Chondrocyte (in vitro differentiated cells): Measurements from ENCODE around the gene AUTS2. TPM values are rescaled to one million over a fixed set of nuclear protein-coding genes. Genes with fewer than 3 reads are reported as not detected.

Experiments
- DNase-seq: peaks from one replicate; pipeline ENCODE4 v3.0.0; 2021; ENCODE audit warnings: mixed read lengths, low spot score
- H3K27ac Mint-ChIP-seq: one replicate; pipeline ENCODE4 v1.8.0; 2021; ENCODE audit warnings: mild to moderate bottlenecking, moderate library complexity, mixed read lengths; ENCODE audit not compliant: unreplicated experiment
- H3K27me3 Mint-ChIP-seq: 2 replicates; pipeline ENCODE4 v1.8.0; 2021; ENCODE audit warnings: low read depth, mixed read lengths
- H3K36me3 Mint-ChIP-seq: 2 replicates; pipeline ENCODE4 v1.8.0; 2021; ENCODE audit warnings: low read depth, mixed read lengths
- H3K4me1 Mint-ChIP-seq: 2 replicates; pipeline ENCODE4 v1.8.0; 2021; ENCODE audit warnings: low read depth, mild to moderate bottlenecking, mixed read lengths
- H3K4me3 Mint-ChIP-seq: one replicate; pipeline ENCODE4 v1.8.0; 2021; ENCODE audit warnings: mild to moderate bottlenecking, moderate library complexity, mixed read lengths; ENCODE audit not compliant: unreplicated experiment
- H3K9me3 Mint-ChIP-seq: 2 replicates; pipeline ENCODE4 v1.8.0; 2021; ENCODE audit warnings: low read depth, mixed read lengths
- total RNA-seq: library from RNA; stranded (reverse); gene quantifications from 3 replicates; pipeline ENCODE4 v1.2.1, GENCODE V29; 2021
- TF ChIP-seq, protein P1 (sequence below): fragments of 200-600 bp; sonication (generic); IDR thresholded peaks from 2 replicates; pipeline ENCODE4 v1.5.0; 2021; ENCODE audit warnings: antibody characterized with exemption, mild to moderate bottlenecking, moderate library complexity

The AUTS2 gene
- total RNA-seq, 1 donor from 2014 or later, result 31.5 TPM

DNA sequence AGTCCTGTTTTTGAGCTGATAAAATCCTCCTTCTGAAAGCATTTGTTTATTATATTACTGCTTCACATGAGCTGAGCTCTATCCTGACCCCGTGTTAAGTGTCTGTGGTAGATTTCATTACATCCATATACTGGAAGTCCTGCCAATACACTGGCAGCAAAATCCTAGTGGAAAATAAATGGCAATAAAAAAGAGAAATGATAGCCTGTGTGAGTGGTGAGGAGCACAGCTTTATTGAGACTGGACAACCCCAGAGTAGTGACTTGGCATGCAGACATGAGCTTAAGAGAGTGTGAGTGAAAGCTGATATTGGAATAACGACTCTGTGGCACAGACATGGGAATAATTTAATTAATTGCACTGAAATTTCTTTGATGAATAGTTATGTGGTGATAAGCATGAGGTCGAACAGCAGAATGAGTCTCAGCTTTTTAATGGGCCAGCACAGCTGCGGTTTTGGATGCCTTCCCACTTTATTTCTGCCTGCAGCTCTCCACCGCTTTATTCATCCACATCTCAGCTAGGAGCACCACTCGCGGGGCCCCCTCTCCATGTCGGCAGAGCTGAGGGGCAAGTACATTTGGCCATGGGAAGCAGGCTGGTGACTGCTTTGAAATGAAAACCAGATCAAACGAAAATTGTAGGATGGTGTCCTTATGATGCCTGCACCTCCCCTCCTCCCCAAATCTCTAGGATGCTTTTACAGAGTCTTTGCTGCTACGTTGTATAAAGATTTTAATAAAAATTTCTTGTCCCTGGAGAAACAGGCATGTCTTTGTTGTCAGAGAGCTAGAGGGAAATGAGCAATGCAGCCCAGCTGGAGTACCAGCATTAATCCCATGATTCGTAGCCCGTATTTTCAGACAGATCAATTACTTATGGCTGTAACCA lies 494.3 kb downstream of the AUTS2 start:
- H3K9me3 Mint-ChIP-seq, result no peaks in the 10 kb centered on the region
- peak overlapping the region; percentile 72 for H3K27ac Mint-ChIP-seq
- DNase-seq, result no peak
- H3K27me3 Mint-ChIP-seq, result no peaks in the 10 kb centered on the region
- H3K4me3 Mint-ChIP-seq, result peak overlapping the region; percentile 36
- no peaks in the 10 kb centered on the region for H3K36me3 Mint-ChIP-seq
- H3K4me1 Mint-ChIP-seq, result peaks cover 33% of the 10 kb centered on the region
- TF ChIP-seq, protein P1, sequence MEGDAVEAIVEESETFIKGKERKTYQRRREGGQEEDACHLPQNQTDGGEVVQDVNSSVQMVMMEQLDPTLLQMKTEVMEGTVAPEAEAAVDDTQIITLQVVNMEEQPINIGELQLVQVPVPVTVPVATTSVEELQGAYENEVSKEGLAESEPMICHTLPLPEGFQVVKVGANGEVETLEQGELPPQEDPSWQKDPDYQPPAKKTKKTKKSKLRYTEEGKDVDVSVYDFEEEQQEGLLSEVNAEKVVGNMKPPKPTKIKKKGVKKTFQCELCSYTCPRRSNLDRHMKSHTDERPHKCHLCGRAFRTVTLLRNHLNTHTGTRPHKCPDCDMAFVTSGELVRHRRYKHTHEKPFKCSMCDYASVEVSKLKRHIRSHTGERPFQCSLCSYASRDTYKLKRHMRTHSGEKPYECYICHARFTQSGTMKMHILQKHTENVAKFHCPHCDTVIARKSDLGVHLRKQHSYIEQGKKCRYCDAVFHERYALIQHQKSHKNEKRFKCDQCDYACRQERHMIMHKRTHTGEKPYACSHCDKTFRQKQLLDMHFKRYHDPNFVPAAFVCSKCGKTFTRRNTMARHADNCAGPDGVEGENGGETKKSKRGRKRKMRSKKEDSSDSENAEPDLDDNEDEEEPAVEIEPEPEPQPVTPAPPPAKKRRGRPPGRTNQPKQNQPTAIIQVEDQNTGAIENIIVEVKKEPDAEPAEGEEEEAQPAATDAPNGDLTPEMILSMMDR, result no peak

DNA sequence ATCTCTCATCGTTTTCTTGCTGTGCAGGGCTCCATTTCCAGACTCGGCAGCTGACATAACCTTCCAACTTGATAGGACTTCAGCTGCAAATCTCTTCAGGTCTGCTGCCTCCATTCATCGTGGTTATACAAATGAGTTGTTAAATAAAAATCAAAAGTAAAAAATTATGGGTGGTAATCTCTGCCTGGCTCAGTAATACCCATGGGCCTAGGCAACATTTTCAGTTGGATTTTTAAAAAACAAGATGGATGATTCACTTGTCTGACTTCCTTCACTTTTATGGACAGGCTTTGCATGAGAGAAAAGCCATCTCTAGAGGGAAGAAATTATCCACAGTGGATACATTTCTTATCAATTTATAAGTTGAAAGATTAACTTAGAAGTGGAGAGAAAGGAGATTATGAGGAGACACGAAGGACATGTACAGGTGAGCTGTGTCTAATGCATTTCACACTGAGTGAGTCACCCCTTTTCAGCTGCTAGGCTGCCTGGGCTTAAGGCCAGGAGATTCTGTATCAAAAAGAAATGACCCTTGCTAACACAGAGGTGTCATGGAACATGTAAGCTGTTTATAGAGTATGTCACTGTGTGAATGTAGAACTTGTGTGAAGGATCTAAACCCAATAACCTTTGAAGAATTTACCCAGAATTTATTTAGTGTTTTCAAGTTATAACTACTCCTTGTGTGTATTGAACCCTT lies 495.1 kb downstream of the AUTS2 start:
- Mint-ChIP-seq H3K27me3 (no peaks in the 10 kb centered on the region), H3K9me3 (no peaks in the 10 kb centered on the region), H3K4me3 (peak overlapping the region; percentile 36), H3K36me3 (no peaks in the 10 kb centered on the region), H3K27ac (peak overlapping the region; percentile 72), H3K4me1 (peaks cover 41% of the 10 kb centered on the region)
- TF ChIP-seq, protein P1, result no peak
- no peak for DNase-seq

DNA sequence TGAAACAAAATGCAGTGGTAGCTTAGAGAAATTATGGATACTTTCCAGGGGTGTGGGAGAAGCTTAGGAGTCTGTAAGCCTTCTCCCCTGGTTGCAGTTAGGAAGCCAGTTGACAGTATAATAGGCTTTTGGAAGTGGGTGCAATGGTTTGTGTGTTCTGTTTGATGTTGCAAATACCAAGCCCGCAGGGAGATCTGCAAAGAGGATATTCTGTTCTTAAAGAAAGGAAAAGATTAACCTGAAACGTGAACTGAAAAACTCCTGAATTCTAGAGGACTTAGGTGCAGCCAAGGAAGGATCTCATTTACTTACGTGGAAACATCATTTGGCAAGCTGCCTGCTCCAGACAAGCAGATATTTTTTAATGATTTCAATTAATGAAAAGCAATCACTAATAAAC lies 496.6 kb downstream of the AUTS2 start:
- TF ChIP-seq, protein P1, result no peak
- H3K4me3 Mint-ChIP-seq, result no peak overlapping the region
- DNase-seq, result no peak
- H3K36me3 Mint-ChIP-seq, result no peaks in the 10 kb centered on the region
- H3K9me3 Mint-ChIP-seq, result no peaks in the 10 kb centered on the region
- H3K27me3 Mint-ChIP-seq, result no peaks in the 10 kb centered on the region
- H3K4me1 Mint-ChIP-seq, result peaks cover 54% of the 10 kb centered on the region
- no peak overlapping the region for H3K27ac Mint-ChIP-seq

DNA sequence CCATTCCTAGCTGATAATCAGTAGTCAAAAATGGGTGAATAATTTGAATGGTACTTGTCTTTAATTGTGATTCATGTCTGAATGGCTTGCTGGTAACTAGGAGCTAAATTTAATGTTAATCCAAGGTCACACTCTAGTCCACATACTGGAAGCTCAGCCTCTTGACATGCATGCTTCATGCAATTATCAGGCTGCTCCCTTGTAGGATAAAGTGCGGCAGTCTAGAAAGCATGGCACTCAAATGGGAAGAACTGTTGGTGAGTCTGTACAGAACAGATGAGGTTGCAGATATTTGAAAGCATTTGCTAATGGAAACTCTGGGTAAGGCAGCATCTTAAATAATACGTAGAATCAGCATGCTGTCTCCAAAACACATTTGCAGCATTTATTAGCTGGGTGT lies 499.4 kb downstream of the AUTS2 start:
- TF ChIP-seq, protein P1, result no peak
- DNase-seq, result no peak
- H3K4me3 Mint-ChIP-seq, result no peak overlapping the region

DNA sequence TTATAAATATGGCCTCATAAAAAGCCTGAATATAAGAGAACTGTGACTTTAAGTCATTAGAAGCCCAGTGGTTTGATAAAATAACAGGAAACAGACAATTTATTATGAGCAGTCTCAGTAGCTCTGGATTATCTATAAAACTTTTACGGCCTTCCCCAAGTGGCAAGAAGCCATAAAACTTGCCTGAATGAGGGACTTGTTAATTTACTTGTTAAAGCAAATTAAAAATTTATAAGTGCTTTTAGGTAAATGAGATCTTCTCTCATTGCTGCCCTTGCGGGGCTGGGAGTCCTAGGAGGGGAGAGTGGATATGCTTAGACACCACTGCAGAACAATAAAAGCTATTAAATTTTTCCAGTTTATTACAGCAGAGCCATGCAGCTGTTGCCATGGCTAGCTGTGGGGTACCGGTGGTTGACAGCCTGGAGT lies 499.9 kb downstream of the AUTS2 start:
- peak overlapping the region; percentile 34 for H3K27ac Mint-ChIP-seq
- H3K4me3 Mint-ChIP-seq, result no peak overlapping the region
- TF ChIP-seq, protein P1, result no peak
- no peak for DNase-seq
- H3K9me3 Mint-ChIP-seq, result no peaks in the 10 kb centered on the region
- H3K36me3 Mint-ChIP-seq, result no peaks in the 10 kb centered on the region
- H3K4me1 Mint-ChIP-seq, result peaks cover 42% of the 10 kb centered on the region
- H3K27me3 Mint-ChIP-seq, result no peaks in the 10 kb centered on the region

More for the DNA sequence above, 499.4 kb downstream of the AUTS2 start:
- Mint-ChIP-seq H3K9me3 (no peaks in the 10 kb centered on the region), H3K27me3 (no peaks in the 10 kb centered on the region), H3K4me1 (peaks cover 47% of the 10 kb centered on the region), H3K27ac (no peak overlapping the region), H3K36me3 (no peaks in the 10 kb centered on the region)
